Brain microvascular endothelial cell (primary cell): ENCODE data around the gene C12orf60.

Experiments used
- DNase-seq: peaks from one replicate; pipeline ENCODE4 v3.0.0-alpha.2; 2020
- H3K27ac ChIP-seq: fragments of 250-450 bp; sonication (Bioruptor Pico); 2 replicates; pipeline ENCODE4 v1.5.1; 2020; ENCODE audit warnings: mild to moderate bottlenecking, moderate library complexity
- H3K27me3 ChIP-seq: fragments of 250-450 bp; sonication (Bioruptor Pico); replicated peaks from 2 replicates; pipeline ENCODE4 v1.5.1; 2020; ENCODE audit warnings: mild to moderate bottlenecking
- H3K36me3 ChIP-seq: fragments of 250-450 bp; sonication (Bioruptor Pico); replicated peaks from 2 replicates; pipeline ENCODE4 v1.5.1; 2020; ENCODE audit warnings: mild to moderate bottlenecking
- H3K4me3 ChIP-seq: 2 replicates; pipeline ENCODE4 v1.5.1; 2011; ENCODE audit warnings: low read depth, mild to moderate bottlenecking, control low read depth, low read length, moderate library complexity
- in situ Hi-C: cut with HindIII; loops from 2 replicates; pipeline ENCODE4 v1.10.0; 2017; ENCODE audit warnings: low sequenced_read_pairs, low pct_ligation_motif_present
- TF ChIP-seq, protein P1 (sequence below): IDR thresholded peaks from 2 replicates; pipeline ENCODE4 v1.5.1; 2011; ENCODE audit warnings: low read depth, mild to moderate bottlenecking, moderate library complexity, low read length, control low read depth, inconsistent platforms; ENCODE audit errors: missing control alignments

Gene C12orf60

DNA sequence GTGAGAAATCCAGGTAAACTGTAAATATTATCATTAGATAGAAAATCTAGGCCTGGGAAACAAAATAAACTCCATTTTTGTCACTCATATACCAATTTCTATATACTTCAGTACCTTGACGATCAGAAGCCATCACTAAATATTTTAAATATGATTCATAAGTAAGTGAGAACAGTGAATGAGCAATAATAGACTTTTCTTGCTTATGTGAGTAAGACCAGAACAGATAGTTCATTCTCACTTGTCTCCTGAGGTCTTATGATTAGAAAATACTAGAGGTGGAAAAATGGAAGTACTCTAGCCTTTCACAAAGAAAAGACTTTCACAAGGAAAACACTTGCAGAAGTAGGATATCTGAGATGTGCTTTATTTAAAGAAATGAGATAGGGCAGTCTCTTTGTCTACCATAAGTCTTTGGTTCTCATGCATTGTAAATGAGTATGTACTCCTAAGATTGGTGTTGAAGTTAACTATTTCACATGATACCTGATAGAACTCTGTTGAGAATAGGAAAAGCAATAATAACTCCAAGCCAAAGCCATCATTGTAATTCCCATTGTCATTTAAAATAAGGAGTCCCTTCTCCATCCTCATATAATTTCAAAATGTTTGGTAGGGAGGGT lies 20.7 kb downstream of the C12orf60 start:
- TF ChIP-seq, protein P1, sequence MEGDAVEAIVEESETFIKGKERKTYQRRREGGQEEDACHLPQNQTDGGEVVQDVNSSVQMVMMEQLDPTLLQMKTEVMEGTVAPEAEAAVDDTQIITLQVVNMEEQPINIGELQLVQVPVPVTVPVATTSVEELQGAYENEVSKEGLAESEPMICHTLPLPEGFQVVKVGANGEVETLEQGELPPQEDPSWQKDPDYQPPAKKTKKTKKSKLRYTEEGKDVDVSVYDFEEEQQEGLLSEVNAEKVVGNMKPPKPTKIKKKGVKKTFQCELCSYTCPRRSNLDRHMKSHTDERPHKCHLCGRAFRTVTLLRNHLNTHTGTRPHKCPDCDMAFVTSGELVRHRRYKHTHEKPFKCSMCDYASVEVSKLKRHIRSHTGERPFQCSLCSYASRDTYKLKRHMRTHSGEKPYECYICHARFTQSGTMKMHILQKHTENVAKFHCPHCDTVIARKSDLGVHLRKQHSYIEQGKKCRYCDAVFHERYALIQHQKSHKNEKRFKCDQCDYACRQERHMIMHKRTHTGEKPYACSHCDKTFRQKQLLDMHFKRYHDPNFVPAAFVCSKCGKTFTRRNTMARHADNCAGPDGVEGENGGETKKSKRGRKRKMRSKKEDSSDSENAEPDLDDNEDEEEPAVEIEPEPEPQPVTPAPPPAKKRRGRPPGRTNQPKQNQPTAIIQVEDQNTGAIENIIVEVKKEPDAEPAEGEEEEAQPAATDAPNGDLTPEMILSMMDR: no peak

DNA sequence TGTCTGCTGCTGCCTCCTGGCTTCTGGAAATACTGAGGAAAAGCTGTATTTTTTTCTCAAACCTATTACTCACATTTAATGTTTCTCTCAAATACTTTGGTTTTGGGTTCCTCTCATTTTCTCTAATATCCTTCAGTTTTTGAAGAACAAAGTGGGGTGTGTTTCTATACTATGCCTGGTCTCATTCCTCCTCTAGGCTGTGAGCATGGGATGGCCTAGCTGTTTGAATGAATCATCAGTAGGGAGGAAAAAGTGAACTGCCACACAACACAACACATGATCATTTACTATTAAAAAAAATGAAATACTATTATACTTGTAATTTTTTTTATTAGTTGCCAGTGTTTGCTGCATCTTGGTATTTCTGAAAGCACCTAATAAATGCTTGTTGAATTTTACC lies 21.8 kb downstream of the C12orf60 start:
- no peak for DNase-seq
- no peaks in the 10 kb centered on the region for H3K27me3 ChIP-seq
- H3K4me3 ChIP-seq: no peak overlapping the region
- TF ChIP-seq, protein P1: no peak
- no peak overlapping the region for H3K27ac ChIP-seq
- in situ Hi-C loops: no loop called here
- no peaks in the 10 kb centered on the region for H3K36me3 ChIP-seq

More for the DNA sequence above, 20.7 kb downstream of the C12orf60 start:
- Histone ChIP-seq H3K27ac (no peak overlapping the region), H3K4me3 (no peak overlapping the region), H3K27me3 (no peaks in the 10 kb centered on the region), H3K36me3 (no peaks in the 10 kb centered on the region)
- in situ Hi-C loops: no loop called here
- DNase-seq: no peak

DNA sequence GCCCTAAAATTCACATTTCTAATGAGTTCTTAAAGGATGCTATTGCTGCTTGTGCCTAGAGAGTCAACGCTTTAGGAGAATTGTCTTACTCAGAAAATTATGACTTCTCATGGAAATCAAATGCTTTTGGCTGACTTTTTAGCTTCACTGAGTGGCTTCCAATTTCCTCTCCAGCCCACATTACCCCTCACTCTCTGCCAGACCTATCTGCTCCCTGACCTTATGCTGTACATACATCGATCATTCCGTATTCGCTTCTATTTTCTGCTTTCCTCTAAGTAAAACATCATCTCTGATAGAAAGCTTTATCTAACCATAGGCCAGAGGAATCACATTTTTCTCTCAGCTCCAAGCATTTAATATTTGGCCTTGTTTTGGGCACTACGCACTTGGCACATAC lies 23.0 kb downstream of the C12orf60 start:
- no peak overlapping the region for H3K27ac ChIP-seq
- DNase-seq: no peak
- TF ChIP-seq, protein P1: no peak
- in situ Hi-C loops: no loop called here
- H3K4me3 ChIP-seq: no peak overlapping the region
- H3K27me3 ChIP-seq: no peaks in the 10 kb centered on the region
- no peaks in the 10 kb centered on the region for H3K36me3 ChIP-seq

DNA sequence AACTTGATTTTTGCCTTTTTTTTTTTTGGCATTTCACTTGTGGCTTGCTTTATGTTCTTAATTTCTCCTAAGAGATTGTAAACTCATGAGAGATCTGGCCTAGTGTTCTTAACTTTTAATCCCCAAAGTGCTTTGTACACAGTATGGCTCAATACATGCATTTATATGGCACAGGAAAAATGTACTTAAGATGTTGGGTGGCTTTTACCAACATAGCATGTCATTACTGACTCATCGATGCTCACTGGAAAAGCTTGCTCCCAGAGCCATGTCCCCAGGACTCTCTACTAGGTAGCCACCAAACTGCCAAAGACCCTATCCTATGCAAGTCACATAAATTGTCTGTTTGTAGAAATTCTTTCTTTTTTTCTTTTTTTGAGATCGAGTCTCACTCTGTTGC lies 23.6 kb downstream of the C12orf60 start:
- DNase-seq: no peak
- TF ChIP-seq, protein P1: no peak
- Histone ChIP-seq H3K27ac (no peak overlapping the region), H3K27me3 (no peaks in the 10 kb centered on the region), H3K4me3 (no peak overlapping the region), H3K36me3 (no peaks in the 10 kb centered on the region)
- in situ Hi-C loops: no loop called here

DNA sequence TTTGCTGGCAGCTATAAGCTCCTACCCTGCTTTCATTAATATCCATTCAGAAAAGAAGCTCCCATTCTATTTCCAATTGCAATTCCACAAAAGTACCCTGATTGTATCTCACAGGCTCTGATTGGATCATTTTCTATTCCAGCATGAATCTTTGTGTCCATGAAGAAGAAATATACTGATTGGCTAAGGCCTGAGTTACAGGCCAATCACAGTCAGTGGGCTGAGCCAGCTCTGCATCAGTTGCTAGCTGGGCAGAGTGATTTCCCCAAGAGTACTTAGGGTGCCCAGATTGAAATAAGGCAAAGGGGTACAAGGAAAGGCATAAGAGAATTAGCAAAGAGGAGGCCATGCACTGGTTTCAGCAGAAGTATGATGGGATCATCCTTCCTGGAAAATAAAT lies 25.4 kb downstream of the C12orf60 start:
- DNase-seq: peak; percentile 42
- TF ChIP-seq, protein P1: no peak
- Histone ChIP-seq H3K4me3 (no peak overlapping the region), H3K36me3 (no peaks in the 10 kb centered on the region), H3K27ac (no peak overlapping the region), H3K27me3 (no peaks in the 10 kb centered on the region)
- in situ Hi-C loops: no loop called here

DNA sequence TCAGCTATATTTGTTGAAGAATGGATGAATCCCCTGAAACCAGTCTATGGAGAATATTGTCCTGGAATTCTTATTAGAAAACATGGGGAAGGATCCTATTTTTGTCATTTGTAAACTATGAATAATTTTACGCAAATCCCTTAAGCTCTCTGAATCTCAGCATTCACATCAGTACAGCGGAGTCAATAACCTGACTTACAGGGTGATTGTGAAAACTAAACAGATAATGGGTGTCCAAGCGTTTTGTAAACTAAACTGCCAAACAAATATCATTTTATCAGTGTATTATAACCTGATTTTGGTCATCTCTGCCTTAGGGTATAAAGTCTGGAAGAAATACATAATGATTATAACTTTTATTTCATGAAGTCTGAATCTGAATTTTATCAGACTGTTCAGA lies 29.9 kb downstream of the C12orf60 start:
- DNase-seq: no peak
- in situ Hi-C loops: no loop called here
- H3K36me3 ChIP-seq: no peaks in the 10 kb centered on the region
- H3K27me3 ChIP-seq: no peaks in the 10 kb centered on the region
- no peak overlapping the region for H3K4me3 ChIP-seq
- H3K27ac ChIP-seq: no peak overlapping the region
- TF ChIP-seq, protein P1: no peak
